HG02610 (cell line): ENCODE measurements around the gene EML4.
A peak's percentile ranks its signal among the peaks of the same experiment; 100 is the strongest.
"Not testable (repeated sequence)": the region's sequence is repeated elsewhere in the genome, so short reads cannot be mapped to it uniquely, and the experiment has no call there.

ENCODE experiments used
- ATAC-seq: cut with Tn5 transposase; IDR thresholded peaks from one replicate; pipeline ENCODE4 v1.9.1; 2021; ENCODE audit warnings: mild to moderate bottlenecking, moderate library complexity; ENCODE audit not compliant: unreplicated experiment

The EML4 gene

GRCh38 chr2:42342795-42343241 lies 173.7 kb downstream of the EML4 start:
- no peak for ATAC-seq

DNA sequence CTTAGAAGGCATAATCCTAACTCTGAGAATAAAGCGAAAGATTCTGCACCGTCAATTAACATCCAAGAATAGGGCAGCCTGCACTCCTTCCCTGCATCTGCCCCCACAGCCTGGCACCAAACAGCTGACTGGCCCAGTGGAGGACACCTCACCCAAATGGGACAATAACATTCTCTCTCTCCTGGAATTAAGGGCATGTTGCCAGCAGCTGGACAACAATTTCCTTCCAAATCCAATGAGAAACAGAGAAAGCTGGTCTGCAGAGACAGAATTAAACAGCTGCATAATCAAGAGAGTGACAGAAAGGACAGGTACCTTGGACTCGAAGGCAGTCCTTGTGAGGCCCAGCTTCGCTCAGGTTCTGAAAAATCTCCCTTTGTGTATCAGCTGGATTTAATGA lies 176.8 kb downstream of the EML4 start:
- no peak for ATAC-seq

GRCh38 chr2:42346856-42347255 lies 177.7 kb downstream of the EML4 start:
- ATAC-seq: not testable (repeated sequence)

- ATAC-seq: not testable (repeated sequence)
Measured at GRCh38 chr2:42347518-42347917, 178.4 kb downstream of the EML4 start.

DNA sequence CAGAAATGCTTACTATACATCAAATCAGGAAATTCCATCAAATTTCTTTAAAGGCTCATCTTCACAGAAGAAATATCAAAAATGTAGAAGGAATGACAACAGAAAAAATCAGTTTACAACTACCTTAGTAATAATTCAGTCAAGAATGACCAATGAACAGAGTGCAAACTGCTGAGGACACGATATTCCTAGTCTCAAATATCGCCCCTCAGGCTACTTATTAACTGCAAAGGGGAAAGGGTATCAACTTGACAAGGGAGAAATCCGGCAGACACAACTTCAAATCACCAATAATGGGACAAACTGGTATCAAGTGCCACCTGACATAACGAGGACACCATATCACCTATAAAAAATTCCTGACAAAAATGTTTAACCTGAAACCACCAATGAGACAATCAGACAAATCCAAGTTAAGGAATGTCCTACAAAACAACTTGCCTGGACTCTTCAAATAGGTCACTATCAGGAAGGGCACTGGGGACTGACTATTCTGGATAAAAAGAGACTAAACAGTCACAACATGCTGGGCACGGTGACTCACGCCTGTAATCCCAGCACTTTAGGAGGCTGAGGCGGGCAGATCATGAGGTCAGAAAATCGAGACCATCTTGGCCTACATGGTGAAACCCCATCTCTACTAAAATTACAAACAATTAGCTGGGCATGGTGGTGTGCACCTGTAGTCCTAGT lies 179.1 kb downstream of the EML4 start:
- no peak for ATAC-seq

DNA sequence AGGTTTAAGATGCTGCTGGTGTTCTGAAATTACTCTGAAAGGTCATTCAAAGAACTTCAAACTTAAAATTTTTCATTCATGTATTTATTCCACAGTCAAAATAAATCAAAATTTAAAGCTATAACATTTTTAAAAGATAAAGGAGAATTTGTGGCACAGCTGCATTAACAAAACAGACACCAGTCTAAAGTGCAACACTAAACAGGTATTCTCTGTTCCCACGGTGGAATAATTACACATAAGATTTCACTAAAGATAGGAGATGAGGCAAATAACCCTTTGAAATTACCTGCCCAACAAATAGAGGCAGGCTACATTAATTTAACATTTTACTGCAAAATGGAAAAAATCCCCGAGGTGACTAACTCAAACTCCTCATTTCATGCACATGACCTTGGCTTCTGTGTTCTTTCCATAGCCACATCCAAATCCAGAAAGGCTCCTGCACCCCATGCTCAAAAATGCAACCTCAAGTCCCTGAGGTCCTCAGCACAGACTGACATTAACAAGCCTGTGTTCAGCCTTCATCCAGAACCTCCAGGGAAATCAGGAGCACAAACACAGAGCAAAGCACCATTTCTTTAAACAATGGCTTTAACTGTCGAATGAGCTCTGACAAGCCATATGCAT lies 181.4 kb downstream of the EML4 start:
- no peak for ATAC-seq

GRCh38 chr2:42351864-42352263 lies 182.7 kb downstream of the EML4 start:
- ATAC-seq: no peak

- ATAC-seq: no peak
Measured at GRCh38 chr2:42353792-42354429, 184.8 kb downstream of the EML4 start.

DNA sequence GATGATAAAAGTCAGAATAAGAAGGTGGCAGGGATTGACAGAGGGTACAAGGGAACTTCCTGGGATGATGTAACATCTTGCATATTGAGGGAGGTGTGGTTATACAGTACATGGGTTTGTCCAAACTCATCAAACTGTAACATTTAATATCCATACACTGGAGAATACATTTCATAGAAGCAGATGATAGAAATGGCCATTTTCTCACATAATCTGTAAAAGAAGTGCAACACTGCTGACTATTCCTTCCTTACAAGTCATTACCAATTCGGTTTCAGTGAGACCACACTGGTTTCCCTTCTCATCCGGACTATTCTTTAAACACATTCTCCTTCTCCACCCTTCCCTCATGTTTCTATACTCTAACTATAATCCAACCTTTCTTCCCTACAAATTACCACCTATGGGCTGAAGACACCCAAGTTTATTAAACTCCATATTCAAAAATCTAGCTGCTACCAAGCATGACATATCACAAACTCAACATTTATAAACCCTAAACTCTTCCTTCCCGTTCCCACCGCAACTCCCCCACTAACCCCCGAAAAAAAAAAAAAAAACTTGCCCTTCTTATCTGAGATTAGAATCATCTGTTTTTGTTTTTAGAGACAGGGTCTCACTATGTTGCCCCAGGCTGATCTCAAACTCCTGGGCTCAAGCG lies 190.3 kb downstream of the EML4 start:
- ATAC-seq: peak; percentile 9

- ATAC-seq: no peak
Measured at GRCh38 chr2:42359965-42360483, 190.9 kb downstream of the EML4 start.

DNA sequence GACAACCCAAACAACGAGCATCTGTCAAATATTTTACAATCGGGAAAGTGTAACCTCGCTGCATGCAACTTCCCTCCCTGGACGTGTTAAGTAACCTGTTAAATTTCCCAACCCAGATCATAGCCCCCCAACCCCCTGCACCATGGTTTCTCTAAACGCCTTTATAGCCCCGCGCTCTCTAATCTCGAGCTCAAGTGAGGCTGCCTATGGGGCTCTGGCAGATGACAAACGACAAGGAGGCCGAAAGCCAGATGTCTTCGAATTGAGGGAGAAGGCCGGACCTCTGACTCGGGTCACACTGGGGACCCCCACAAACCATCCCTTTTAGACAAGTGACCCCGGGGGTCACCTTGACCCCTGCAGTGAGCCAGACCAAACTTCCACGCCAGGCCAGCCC lies 191.3 kb downstream of the EML4 start:
- no peak for ATAC-seq

DNA sequence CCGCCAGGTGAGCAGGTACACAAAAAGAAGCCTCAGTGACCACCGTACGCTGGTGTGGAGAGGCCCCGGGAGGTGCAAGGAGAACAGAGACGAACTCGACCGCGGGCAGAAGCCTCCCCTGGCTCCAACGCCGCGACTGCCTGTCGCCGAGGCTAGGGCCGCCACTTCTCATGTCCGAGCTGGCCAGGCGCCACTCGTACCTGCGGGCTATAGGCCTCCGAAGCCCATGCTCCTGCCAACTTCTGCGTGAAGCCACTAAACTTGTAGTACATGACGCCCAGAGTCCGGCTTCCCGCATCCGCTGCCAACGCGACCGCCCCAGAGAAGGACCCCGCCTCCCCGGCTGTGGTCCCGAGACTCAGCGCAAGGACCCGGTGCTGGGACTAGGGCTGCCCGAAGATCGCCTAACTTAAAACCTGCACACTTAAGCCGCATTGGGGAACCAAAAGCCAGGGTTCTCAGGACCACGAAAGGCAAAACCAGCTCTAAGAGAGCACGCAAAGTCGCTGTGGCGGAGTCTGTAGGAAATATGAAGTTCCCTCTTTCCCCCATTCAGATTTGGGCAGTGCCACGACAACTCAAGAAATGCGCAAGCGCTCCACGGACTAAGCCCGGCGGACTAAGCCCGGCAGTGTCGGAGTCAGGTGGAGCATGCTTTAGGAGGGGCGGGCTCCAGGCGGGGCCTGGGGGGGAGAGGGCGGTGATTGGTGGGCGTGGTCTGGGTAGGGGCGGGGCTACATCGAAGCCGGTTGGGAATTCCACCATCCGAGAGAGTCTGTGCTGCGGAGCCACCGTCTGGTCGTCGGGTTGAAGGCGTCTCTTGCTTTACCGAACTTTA lies 192.0 kb downstream of the EML4 start, which contains the start of gene COX7A2L:
Gene COX7A2L, minus strand, starts transcription at position 328 of the 838 bp plus-strand sequence. Its CDS starts 56 bp downstream, at position 272.
- ATAC-seq: peak; percentile 93

DNA sequence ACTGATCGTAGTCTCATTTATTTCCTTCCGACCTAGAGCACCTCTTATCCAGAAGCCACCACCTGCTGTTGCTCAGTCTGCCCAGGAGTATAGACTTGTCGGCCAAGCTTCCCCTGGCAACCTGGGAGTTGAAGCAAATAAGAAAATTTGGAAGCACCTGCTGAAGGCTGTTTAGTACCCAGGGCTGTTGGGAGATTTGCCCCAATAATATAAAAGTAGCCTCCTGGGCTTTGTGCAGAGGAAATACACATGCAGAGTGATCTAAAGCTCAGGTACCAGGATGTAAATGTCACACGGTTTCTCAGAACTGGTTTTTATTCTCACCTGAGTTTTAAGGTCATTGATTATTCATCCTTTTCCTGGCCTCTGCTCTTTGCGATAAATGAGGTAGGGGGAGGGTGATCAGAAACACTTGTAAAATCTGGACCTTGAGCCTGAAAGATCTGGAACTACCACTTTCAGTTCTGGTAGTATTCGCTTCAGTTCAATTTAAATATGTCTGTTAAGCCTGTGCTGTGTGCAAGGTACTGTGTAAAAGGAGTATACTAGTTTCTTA lies 192.7 kb downstream of the EML4 start:
- ATAC-seq: no peak

GRCh38 chr2:42363413-42363812 lies 194.3 kb downstream of the EML4 start:
- no peak for ATAC-seq

DNA sequence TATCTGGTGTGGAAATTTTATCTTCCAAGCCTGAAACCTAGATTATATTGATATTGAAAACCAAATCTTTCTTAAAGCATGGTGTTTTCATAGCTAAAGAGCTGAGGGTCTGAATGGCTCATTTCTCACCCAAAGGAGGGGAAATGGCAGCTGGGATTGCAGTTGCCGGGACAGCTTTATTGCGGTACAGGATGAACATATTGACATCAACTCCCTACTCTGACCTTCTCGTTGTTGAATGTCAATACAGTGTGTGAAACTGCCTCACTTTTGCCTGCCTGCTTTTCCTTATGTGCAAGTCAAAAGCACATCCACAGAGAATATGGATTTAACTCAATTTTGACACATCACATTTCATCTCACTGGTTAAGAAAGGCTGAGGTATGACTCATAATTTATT lies 195.5 kb downstream of the EML4 start:
- no peak for ATAC-seq

DNA sequence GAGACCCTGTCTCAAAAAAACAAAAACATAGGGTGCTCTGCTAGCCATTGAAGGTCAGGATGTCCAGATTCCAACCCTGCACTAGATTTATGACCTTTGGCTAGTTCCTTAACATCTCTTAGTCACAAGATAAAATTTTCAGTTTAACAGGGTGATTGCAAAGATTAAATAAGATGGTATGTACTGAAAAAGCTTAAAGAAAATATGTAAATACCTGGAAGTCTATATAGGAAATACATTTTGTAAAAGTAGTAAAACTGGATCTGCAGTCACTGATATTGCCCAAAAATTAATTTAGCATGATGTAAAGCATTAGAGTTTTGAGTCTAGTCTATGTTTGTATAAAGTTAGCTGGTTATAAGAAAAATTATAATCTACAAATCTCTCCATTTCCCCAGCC lies 197.3 kb downstream of the EML4 start:
- no peak for ATAC-seq

DNA sequence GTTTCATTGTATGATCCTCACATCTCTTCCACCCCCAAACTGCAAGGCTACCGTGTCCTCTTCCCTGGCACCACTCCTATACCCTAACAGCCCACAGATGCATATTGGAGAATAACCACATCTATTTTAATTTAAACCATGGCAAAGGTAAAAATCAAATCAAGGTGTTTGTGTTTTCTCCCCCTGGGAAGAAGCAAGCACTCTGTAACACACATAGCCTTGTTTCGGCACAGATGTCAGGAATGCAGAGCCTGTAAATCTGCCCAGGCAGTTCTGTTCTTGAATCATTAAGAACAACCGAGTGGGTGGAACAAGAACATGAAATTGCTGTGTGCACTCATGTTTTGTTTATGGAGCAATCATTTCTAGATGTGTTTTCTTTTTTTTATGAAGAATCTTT lies 198.7 kb downstream of the EML4 start:
- no peak for ATAC-seq

DNA sequence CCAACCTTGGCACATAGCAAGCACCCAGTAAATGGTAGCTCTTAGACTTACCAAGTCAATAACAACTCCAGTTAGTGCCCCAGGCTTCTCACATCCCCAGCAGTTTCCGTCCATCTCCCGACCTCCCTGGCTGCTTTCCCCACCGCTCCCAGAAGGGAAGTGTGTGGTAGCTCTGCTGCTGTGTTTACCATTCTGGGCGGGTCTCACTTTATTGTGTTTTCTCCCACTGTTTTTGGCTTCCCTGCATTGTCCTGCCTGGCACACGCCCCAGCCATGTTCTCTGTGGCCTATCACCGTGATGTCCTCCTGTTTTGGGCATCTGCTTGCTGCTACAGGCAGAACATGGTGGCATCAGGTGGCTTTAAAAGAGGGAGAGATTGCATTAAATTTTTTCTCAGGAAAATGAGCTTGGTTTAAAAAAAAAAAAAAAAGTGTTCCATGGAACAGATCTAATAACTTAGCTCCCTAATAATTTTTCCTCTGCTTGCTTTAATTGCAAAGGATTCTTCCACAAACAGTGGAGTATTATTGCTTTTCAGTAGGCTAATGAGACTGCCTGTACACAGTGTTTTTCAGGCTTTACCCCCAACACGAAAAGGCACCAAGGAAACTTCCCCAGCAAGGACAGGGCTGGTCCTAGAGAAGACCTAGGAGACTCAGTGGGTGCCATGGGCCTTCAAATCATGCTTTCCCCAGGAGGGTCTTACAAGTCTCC lies 199.8 kb downstream of the EML4 start:
- no peak for ATAC-seq

DNA sequence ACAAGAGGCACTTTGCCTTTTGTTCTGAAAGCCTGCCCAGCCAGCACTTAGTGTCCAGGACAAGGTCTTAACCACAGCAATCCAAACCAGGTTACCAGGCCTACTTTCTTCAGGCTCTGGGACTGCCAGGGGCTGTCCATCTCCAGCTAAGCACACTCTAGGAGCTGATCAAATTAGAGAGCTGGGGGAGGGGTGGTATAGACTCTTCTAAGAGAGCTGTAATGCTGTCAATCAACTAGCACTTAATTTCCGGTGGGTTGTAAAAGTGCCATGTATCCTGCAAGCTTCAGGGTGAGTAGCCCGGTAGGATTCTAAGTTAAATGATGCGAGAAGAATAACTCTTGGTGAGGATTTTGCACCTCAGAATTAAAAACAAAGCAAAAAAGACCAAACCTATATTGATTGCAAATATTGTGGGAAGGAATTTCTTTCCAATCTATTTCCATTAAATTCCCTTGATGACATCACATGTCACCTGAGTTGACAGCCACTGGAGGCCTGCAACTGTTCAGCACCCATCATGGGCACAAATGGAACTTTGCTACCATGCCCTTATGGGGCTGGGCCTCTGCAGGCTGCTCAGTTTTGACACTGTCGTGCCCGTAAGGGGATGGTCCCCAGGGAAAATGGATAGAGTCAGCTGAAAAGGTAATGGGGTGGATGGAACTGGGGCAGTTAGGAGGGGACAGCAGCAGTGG lies 200.5 kb downstream of the EML4 start:
- ATAC-seq: no peak
